Measurements from ENCODE around the gene EXOC3L1. TPM values are rescaled to one million over a fixed set of nuclear protein-coding genes. Genes with fewer than 3 reads are reported as not detected.

Gene EXOC3L1
- total RNA-seq, 1 experiment from 2014 or later: 4.0 TPM

GRCh38 chr16:67227567-67227921 is 37.6 kb upstream of the EXOC3L1 start (continued):
- TF ChIP-seq EMX1 (CRISPR knock-in tag; IDR thresholded peaks at IDR 0.05) (no peak), E2F4 (CRISPR knock-in tag; IDR thresholded peaks at IDR 0.05; ENCODE audit: borderline replicate concordance, low read depth) (no peak), MYBL2 (CRISPR knock-in tag; IDR thresholded peaks at IDR 0.05) (no peak), ATF6 (CRISPR knock-in tag; IDR thresholded peaks at IDR 0.05) (no peak), ELF4 (CRISPR knock-in tag; IDR thresholded peaks at IDR 0.05; ENCODE audit: low read depth) (no peak), ZNF138 (CRISPR knock-in tag; conservative IDR thresholded peaks at IDR 0.05) (no peak), GRHL2 (CRISPR knock-in tag; IDR thresholded peaks at IDR 0.05; ENCODE audit: insufficient replicate concordance, severe bottlenecking) (no peak)

GRCh38 chr16:67226804-67227566 is 37.0 kb upstream of the EXOC3L1 start, which contains the start of gene TMEM208:
TMEM208 (plus strand) TSS chr16:67227130; CDS start chr16:67227219, 89 bp downstream.
- peak; percentile 99 for ATAC-seq
- Mint-ChIP-seq H3K36me3 (peaks cover 26% of the 10 kb centered on the region), H3K4me1 (peaks cover 15% of the 10 kb centered on the region), H3K9me3 (no peaks in the 10 kb centered on the region), H3K27me3 (ENCODE audit: low read depth) (peaks cover 28% of the 10 kb centered on the region), H3K27ac (peak within 1 kb of the TSS; percentile 98), H3K4me3 (peak within 1 kb of the TSS; percentile 97)
- peak; percentile 100 for DNase-seq (ENCODE audit: low spot score)
- POLR2A ChIA-PET: interaction anchor here (0.6 to 2.1 kb wide), 11 partner anchors 10 to 53 kb away, joined by 3 to 25 read pairs (median 4); partner anchors contain the start of genes ELMO3, EXOC3L1 and FHOD1
- CTCF ChIA-PET: interaction anchor here (0.8 to 2.8 kb wide), 21 partner anchors 9 to 266 kb away, joined by 3 to 41 read pairs (median 5); partner anchors contain the start of genes B3GNT9, CES3, E2F4 and ELMO3
- no peak for TF ChIP-seq EMX1 (CRISPR knock-in tag; IDR thresholded peaks at IDR 0.05)
- TF ChIP-seq, protein P1, sequence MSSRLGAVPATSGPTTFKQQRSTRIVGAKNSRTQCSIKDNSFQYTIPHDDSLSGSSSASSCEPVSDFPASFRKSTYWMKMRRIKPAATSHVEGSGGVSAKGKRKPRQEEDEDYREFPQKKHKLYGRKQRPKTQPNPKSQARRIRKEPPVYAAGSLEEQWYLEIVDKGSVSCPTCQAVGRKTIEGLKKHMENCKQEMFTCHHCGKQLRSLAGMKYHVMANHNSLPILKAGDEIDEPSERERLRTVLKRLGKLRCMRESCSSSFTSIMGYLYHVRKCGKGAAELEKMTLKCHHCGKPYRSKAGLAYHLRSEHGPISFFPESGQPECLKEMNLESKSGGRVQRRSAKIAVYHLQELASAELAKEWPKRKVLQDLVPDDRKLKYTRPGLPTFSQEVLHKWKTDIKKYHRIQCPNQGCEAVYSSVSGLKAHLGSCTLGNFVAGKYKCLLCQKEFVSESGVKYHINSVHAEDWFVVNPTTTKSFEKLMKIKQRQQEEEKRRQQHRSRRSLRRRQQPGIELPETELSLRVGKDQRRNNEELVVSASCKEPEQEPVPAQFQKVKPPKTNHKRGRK (CRISPR knock-in tag; IDR thresholded peaks at IDR 0.05; ENCODE audit: borderline replicate concordance): no peak
- no peak for TF ChIP-seq ZNF423 (CRISPR knock-in tag; IDR thresholded peaks at IDR 0.05)
- no peak for TF ChIP-seq PRRX2 (CRISPR knock-in tag; IDR thresholded peaks at IDR 0.05)
- no peak for TF ChIP-seq FOXP1 (CRISPR knock-in tag; IDR thresholded peaks at IDR 0.05; ENCODE audit: borderline replicate concordance)
- no peak for TF ChIP-seq TEAD4 (CRISPR knock-in tag; IDR thresholded peaks at IDR 0.05)
- TF ChIP-seq, protein P2, sequence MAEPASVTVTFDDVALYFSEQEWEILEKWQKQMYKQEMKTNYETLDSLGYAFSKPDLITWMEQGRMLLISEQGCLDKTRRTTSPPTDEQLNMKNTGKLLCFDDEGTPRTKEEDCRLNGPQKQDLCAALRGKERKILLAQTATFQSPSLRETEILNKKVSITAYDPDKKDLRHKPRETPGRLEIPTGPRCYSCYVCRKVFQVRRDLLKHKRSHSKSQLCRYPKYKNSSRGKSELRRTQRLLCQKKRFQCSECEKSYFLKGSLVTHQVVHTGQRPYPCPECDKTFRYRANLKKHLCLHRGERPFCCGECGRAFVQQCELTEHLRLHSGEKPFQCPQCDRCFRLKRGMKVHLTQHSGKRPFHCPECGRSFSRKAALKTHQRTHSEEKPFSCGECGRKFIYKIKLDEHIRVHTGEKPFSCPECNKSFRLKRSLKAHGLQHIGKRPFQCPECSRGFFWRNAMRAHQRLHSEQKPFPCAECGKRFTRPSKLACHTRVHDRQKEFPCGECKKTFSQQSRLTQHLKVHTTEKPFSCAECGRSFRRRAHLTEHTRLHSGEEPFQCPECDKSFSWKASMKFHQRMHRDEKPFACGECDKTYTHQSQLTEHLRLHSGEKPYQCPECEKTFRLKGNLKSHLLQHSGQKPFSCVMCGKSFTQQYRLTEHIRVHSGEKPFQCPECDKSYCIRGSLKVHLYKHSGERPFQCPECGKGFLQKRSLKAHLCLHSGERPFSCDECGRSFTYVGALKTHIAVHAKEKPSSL (CRISPR knock-in tag; conservative IDR thresholded peaks at IDR 0.05): no peak
- TF ChIP-seq, protein P3, sequence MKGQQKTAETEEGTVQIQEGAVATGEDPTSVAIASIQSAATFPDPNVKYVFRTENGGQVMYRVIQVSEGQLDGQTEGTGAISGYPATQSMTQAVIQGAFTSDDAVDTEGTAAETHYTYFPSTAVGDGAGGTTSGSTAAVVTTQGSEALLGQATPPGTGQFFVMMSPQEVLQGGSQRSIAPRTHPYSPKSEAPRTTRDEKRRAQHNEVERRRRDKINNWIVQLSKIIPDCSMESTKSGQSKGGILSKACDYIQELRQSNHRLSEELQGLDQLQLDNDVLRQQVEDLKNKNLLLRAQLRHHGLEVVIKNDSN (CRISPR knock-in tag; IDR thresholded peaks at IDR 0.05): no peak
- TF ChIP-seq ZNF396 (CRISPR knock-in tag; IDR thresholded peaks at IDR 0.05; ENCODE audit: borderline replicate concordance): no peak
- TF ChIP-seq ELF4 (CRISPR knock-in tag; IDR thresholded peaks at IDR 0.05; ENCODE audit: low read depth): no peak
- no peak for TF ChIP-seq NFYB (CRISPR knock-in tag; conservative IDR thresholded peaks at IDR 0.05; ENCODE audit: low read depth)
- TF ChIP-seq, protein P4, sequence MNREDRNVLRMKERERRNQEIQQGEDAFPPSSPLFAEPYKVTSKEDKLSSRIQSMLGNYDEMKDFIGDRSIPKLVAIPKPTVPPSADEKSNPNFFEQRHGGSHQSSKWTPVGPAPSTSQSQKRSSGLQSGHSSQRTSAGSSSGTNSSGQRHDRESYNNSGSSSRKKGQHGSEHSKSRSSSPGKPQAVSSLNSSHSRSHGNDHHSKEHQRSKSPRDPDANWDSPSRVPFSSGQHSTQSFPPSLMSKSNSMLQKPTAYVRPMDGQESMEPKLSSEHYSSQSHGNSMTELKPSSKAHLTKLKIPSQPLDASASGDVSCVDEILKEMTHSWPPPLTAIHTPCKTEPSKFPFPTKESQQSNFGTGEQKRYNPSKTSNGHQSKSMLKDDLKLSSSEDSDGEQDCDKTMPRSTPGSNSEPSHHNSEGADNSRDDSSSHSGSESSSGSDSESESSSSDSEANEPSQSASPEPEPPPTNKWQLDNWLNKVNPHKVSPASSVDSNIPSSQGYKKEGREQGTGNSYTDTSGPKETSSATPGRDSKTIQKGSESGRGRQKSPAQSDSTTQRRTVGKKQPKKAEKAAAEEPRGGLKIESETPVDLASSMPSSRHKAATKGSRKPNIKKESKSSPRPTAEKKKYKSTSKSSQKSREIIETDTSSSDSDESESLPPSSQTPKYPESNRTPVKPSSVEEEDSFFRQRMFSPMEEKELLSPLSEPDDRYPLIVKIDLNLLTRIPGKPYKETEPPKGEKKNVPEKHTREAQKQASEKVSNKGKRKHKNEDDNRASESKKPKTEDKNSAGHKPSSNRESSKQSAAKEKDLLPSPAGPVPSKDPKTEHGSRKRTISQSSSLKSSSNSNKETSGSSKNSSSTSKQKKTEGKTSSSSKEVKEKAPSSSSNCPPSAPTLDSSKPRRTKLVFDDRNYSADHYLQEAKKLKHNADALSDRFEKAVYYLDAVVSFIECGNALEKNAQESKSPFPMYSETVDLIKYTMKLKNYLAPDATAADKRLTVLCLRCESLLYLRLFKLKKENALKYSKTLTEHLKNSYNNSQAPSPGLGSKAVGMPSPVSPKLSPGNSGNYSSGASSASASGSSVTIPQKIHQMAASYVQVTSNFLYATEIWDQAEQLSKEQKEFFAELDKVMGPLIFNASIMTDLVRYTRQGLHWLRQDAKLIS (CRISPR knock-in tag; IDR thresholded peaks at IDR 0.05; ENCODE audit: borderline replicate concordance): no peak
- TF ChIP-seq, protein P5, sequence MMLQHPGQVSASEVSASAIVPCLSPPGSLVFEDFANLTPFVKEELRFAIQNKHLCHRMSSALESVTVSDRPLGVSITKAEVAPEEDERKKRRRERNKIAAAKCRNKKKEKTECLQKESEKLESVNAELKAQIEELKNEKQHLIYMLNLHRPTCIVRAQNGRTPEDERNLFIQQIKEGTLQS (CRISPR knock-in tag; conservative IDR thresholded peaks at IDR 0.05): no peak
- TF ChIP-seq ZNF263 (CRISPR knock-in tag; IDR thresholded peaks at IDR 0.05; ENCODE audit: low read depth): no peak
- no peak for TF ChIP-seq NR3C1 (CRISPR knock-in tag; conservative IDR thresholded peaks at IDR 0.05; ENCODE audit: low read depth)
